ENCODE results near the gene ESRRB. TPM values are rescaled to one million over a fixed set of nuclear protein-coding genes. Genes with fewer than 3 reads are reported as not detected.

The ESRRB gene
- total RNA-seq, 2 donors from 2014 or later, result 0.33 TPM; not detected in 1

- no peak overlapping the region for H3K4me3 Mint-ChIP-seq
- no peaks in the 10 kb centered on the region for H3K36me3 Mint-ChIP-seq
- H3K27ac Mint-ChIP-seq, result no peak overlapping the region
Measured at GRCh38 chr14:76457841-76458240, 81.9 kb downstream of the ESRRB start.

GRCh38 chr14:76461886-76462285 is 85.9 kb downstream of the ESRRB start:
- ATAC-seq (no peak), DNase-seq (ENCODE audit: low spot score) (no peak)
- Mint-ChIP-seq H3K36me3 (no peaks in the 10 kb centered on the region), H3K27me3 (no peaks in the 10 kb centered on the region), H3K4me3 (no peak overlapping the region), H3K4me1 (ENCODE audit: low read depth in 2 of 2) (no peaks in the 10 kb centered on the region), H3K9me3 (no peaks in the 10 kb centered on the region), H3K27ac (no peak overlapping the region)

More at GRCh38 chr14:76457841-76458240, 81.9 kb downstream of the ESRRB start:
- Mint-ChIP-seq H3K4me1 (ENCODE audit: low read depth in 2 of 2) (no peaks in the 10 kb centered on the region), H3K27me3 (peaks cover 7 to 21% of the 10 kb centered on the region in 2 donors), H3K9me3 (no peaks in the 10 kb centered on the region)
- ATAC-seq (no peak), DNase-seq (ENCODE audit: low spot score) (no peak)

GRCh38 chr14:76462330-76462729 is 86.4 kb downstream of the ESRRB start:
- H3K36me3 Mint-ChIP-seq, result no peaks in the 10 kb centered on the region
- no peak overlapping the region for H3K4me3 Mint-ChIP-seq
- no peak for DNase-seq (ENCODE audit: low spot score)
- no peak for ATAC-seq
- no peaks in the 10 kb centered on the region for H3K27me3 Mint-ChIP-seq
- H3K27ac Mint-ChIP-seq, result no peak overlapping the region
- no peaks in the 10 kb centered on the region for H3K9me3 Mint-ChIP-seq
- no peaks in the 10 kb centered on the region for H3K4me1 Mint-ChIP-seq (ENCODE audit: low read depth in 2 of 2)

DNA sequence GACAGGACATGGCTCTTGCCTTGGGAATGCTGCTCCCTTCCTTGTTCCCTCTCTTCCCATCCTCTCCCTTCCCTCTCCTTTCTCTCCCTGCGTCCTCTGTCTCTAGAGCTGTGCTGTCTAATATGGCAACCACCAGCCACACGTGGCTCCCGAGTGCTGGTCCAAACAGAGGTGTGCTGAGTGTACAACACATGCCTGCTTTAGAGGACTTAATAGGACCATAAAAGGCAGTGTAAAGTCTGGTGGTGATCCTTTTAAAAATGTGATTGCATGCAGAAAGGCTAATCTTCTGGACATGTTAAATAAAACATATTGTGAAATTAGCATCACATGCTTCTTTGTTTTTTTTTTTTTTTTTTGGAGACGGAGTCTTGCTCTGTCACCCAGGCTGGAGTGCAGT is 87.2 kb downstream of the ESRRB start:
- H3K27me3 Mint-ChIP-seq, result no peaks in the 10 kb centered on the region
- DNase-seq (ENCODE audit: low spot score) (no peak), ATAC-seq (no peak)
- H3K36me3 Mint-ChIP-seq, result no peaks in the 10 kb centered on the region
- no peaks in the 10 kb centered on the region for H3K4me1 Mint-ChIP-seq (ENCODE audit: low read depth in 2 of 2)
- H3K9me3 Mint-ChIP-seq, result no peaks in the 10 kb centered on the region
- H3K4me3 Mint-ChIP-seq, result no peak overlapping the region
- no peak overlapping the region for H3K27ac Mint-ChIP-seq

DNA sequence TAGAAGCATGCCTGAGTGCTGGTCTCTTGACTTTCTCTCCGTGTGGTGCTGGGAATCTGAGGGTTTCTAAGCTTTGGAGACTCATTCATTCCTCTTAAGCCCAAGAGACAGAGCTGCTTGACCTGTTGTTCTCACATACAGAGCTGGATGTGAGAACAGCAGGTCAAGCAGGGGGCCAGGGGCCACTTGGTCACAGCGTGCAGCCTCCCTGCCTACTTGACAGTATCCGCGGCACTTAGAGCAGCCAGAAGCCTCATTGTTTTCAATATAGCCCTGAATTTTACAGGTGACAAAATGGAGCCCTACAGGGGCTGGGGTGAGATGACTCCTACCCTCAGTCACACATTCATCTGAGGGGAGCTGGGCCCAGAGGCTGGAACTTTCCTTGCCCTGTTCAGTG is 88.9 kb downstream of the ESRRB start:
- H3K4me3 Mint-ChIP-seq, result no peak overlapping the region
- H3K27ac Mint-ChIP-seq, result no peak overlapping the region
- ATAC-seq, result peak; percentile 14 to 30
- no peaks in the 10 kb centered on the region for H3K36me3 Mint-ChIP-seq
- H3K4me1 Mint-ChIP-seq (ENCODE audit: low read depth in 2 of 2), result no peaks in the 10 kb centered on the region
- H3K9me3 Mint-ChIP-seq, result no peaks in the 10 kb centered on the region
- DNase-seq (ENCODE audit: low spot score), result no peak
- H3K27me3 Mint-ChIP-seq, result no peaks in the 10 kb centered on the region

GRCh38 chr14:76465664-76466063 is 89.7 kb downstream of the ESRRB start:
- H3K9me3 Mint-ChIP-seq, result no peaks in the 10 kb centered on the region
- ATAC-seq, result no peak
- H3K27ac Mint-ChIP-seq, result no peak overlapping the region

DNA sequence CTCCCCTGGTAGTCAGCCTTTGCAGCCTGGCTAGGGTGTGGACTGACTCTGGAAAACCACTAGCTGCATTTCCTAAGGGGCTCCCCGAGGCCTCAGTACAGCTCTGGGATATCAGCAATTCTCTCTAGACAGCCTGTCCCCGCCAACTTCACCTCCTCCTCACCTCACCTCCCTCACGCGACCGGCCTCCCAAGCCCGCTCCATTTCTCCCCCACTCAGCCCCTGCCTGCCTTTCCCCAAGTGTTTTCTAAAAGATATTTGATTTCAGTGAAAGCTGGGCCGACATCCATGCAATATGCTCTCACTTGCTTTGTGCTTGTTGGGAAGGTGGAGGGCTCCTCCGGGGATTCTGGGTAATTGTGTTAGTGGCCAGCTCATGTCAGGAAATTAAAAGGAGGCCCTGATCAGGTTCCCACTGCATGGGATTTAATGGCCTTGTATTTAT is 91.8 kb downstream of the ESRRB start:
- no peak for DNase-seq (ENCODE audit: low spot score)
- Mint-ChIP-seq H3K36me3 (no peaks in the 10 kb centered on the region), H3K27ac (no peak overlapping the region), H3K27me3 (peaks cover 10 to 16% of the 10 kb centered on the region in 2 donors), H3K4me1 (ENCODE audit: low read depth in 2 of 2) (no peaks in the 10 kb centered on the region), H3K9me3 (no peaks in the 10 kb centered on the region), H3K4me3 (no peak overlapping the region)
- no peak for ATAC-seq

More at GRCh38 chr14:76465664-76466063, 89.7 kb downstream of the ESRRB start:
- DNase-seq (ENCODE audit: low spot score), result no peak
- Mint-ChIP-seq H3K4me3 (no peak overlapping the region), H3K27me3 (peaks cover 0 to 3% of the 10 kb centered on the region in 2 donors), H3K36me3 (no peaks in the 10 kb centered on the region), H3K4me1 (ENCODE audit: low read depth in 2 of 2) (no peaks in the 10 kb centered on the region)

DNA sequence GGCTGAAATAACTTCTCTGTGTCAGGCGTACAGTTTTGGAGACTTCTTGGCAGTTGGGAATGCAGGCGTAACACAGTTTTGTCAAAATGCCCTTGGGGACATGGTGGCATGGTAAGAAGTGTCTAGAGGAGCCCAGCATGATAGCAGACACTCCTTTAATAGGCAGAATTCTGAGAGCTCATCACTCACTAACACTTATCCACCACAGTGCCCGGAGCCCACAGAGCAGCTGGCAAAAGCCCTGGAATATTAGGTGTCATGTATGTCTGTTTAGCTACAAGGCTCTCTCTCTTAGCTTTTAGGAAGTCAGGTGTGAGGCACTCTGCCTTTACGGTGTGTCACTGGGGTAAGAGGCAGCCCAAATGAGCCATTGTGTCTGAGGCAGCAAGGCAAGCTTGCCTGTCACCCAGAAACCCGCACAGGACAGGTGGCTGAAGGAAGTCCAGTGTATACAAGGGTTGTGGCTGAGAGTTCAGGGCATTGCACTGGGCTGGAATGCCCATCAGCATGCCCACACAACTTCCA is 96.3 kb downstream of the ESRRB start:
- no peak overlapping the region for H3K27ac Mint-ChIP-seq
- no peaks in the 10 kb centered on the region for H3K9me3 Mint-ChIP-seq
- H3K36me3 Mint-ChIP-seq, result no peaks in the 10 kb centered on the region
- peaks cover 16 to 23% of the 10 kb centered on the region in 2 donors for H3K27me3 Mint-ChIP-seq
- DNase-seq (ENCODE audit: low spot score), result no peak
- H3K4me1 Mint-ChIP-seq (ENCODE audit: low read depth in 2 of 2), result no peaks in the 10 kb centered on the region
- ATAC-seq, result no peak
- no peak overlapping the region for H3K4me3 Mint-ChIP-seq

- peaks cover 16 to 23% of the 10 kb centered on the region in 2 donors for H3K27me3 Mint-ChIP-seq
- ATAC-seq, result peak; percentile 32 to 54
Measured at GRCh38 chr14:76473481-76474263, 97.7 kb downstream of the ESRRB start.

DNA sequence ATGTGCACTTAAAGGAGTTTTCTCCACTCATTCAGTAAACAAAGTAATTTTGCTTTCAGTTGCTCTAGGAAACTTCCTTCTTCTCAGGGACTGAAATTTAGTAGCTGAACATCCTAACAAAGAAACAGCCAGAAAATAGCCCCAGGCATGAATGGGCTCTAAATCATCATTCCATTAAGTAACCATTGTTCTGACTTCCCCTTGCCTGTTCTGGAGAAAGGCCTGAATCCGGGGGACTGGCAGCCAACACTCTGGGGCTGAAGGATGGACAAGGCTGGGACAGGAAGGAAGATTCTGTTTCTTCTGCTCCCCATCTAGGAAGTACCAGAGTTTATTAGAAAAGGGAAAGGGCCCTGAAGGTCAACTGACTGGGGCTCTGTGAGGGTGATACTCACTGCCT is 104.5 kb downstream of the ESRRB start:
- Mint-ChIP-seq H3K36me3 (no peaks in the 10 kb centered on the region), H3K4me3 (no peak overlapping the region), H3K4me1 (ENCODE audit: low read depth in 2 of 2) (no peaks in the 10 kb centered on the region), H3K27me3 (peaks cover 0 to 3% of the 10 kb centered on the region in 2 donors), H3K27ac (no peak overlapping the region), H3K9me3 (no peaks in the 10 kb centered on the region)
- DNase-seq (ENCODE audit: low spot score) (no peak), ATAC-seq (no peak)

More at GRCh38 chr14:76473481-76474263, 97.7 kb downstream of the ESRRB start:
- no peaks in the 10 kb centered on the region for H3K4me1 Mint-ChIP-seq (ENCODE audit: low read depth in 2 of 2)
- H3K9me3 Mint-ChIP-seq, result no peaks in the 10 kb centered on the region
- no peaks in the 10 kb centered on the region for H3K36me3 Mint-ChIP-seq
- no peak overlapping the region for H3K27ac Mint-ChIP-seq
- DNase-seq (ENCODE audit: low spot score), result no peak
- H3K4me3 Mint-ChIP-seq, result no peak overlapping the region

DNA sequence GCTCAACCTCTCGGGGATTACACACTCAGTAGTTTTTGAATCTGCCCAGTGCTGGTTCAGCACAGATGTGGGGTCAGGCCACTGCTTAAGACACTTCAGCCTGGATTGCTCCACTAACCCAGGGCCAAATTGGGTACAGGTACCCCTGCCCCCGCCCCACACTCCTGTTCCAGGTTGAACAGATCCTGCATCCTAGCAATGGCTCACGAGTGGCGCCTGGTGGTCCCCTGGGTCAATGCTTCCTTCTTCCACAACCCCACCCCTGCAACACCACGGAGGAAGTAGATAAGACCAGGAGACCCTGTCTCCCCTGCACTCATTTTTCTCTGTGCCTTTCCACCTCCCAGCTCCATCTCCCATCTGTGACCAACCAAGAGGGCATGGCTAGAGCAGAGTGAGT is 108.4 kb downstream of the ESRRB start:
- no peak for DNase-seq (ENCODE audit: low spot score)
- H3K9me3 Mint-ChIP-seq, result no peaks in the 10 kb centered on the region
- no peak overlapping the region for H3K4me3 Mint-ChIP-seq
- H3K27ac Mint-ChIP-seq, result no peak overlapping the region
- H3K36me3 Mint-ChIP-seq, result no peaks in the 10 kb centered on the region
- ATAC-seq, result no peak
- no peaks in the 10 kb centered on the region for H3K4me1 Mint-ChIP-seq (ENCODE audit: low read depth in 2 of 2)
- peaks cover 5 to 8% of the 10 kb centered on the region in 2 donors for H3K27me3 Mint-ChIP-seq

DNA sequence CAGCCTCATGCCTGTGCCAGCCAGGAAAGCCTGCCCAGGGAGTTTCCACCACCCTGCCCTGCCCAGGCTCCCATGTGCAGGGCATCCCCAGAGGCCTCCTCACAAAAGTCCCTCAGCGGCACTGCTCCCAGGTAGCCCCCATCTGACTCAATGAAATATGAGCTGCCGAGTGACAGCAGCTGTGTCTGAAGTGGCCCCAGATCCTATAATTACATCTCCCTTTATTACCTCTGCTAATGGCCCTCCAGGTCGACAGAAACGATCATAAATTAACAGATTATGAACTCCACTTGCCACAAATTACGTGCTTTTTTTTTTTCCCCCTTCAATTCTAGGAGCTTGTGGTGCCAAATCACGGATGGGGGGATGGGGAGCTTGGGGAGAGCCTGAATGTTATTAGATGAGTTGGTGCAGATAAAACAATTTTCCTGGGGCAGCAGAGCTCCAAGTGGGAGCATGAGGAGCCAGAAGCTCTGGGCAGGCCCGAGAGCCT is 110.4 kb downstream of the ESRRB start:
- Mint-ChIP-seq H3K9me3 (no peaks in the 10 kb centered on the region), H3K4me3 (no peak overlapping the region), H3K27me3 (peaks cover 5 to 8% of the 10 kb centered on the region in 2 donors), H3K36me3 (no peaks in the 10 kb centered on the region), H3K27ac (no peak overlapping the region), H3K4me1 (ENCODE audit: low read depth in 2 of 2) (no peaks in the 10 kb centered on the region)
- ATAC-seq (no peak), DNase-seq (ENCODE audit: low spot score) (peak; percentile 34)

- Mint-ChIP-seq H3K4me3 (no peak overlapping the region), H3K27ac (no peak overlapping the region), H3K36me3 (no peaks in the 10 kb centered on the region), H3K9me3 (no peaks in the 10 kb centered on the region), H3K4me1 (ENCODE audit: low read depth in 2 of 2) (no peaks in the 10 kb centered on the region), H3K27me3 (peaks cover 5% of the 10 kb centered on the region in 2 donors)
- ATAC-seq (no peak), DNase-seq (ENCODE audit: low spot score) (no peak)
Measured at GRCh38 chr14:76488551-76488950, 112.6 kb downstream of the ESRRB start.

- DNase-seq (ENCODE audit: low spot score), result peak; percentile 49
- Mint-ChIP-seq H3K36me3 (no peaks in the 10 kb centered on the region), H3K27ac (no peak overlapping the region), H3K9me3 (no peaks in the 10 kb centered on the region), H3K4me1 (ENCODE audit: low read depth in 2 of 2) (no peaks in the 10 kb centered on the region), H3K4me3 (no peak overlapping the region), H3K27me3 (peaks cover 5% of the 10 kb centered on the region in 2 donors)
- no peak for ATAC-seq
Measured at GRCh38 chr14:76489667-76490066, 113.7 kb downstream of the ESRRB start.

Data from natural killer cell treated with Interleukin-12 subunit alpha and Interleukin-12 subunit beta and Interleukin-15 and Interleukin-18, amount 100 ng/mL, for 72 hours (primary cell).